Kidney epithelial cell (primary cell): ENCODE results near the gene ERAP2. TPM values are rescaled to one million over a fixed set of nuclear protein-coding genes. Genes with fewer than 3 reads are reported as not detected.
A peak's percentile ranks its signal among the peaks of the same experiment; 100 is the strongest.

Experiments used
- DNase-seq: peaks from one replicate; pipeline ENCODE4 v3.0.0-alpha.2; 2010; ENCODE audit warnings: low read depth
- H3K27me3 ChIP-seq: 2 replicates; pipeline ENCODE4 v1.6.0; 2011; ENCODE audit warnings: low read length; ENCODE audit not compliant: control insufficient read depth, insufficient read depth
- H3K36me3 ChIP-seq: 2 replicates; pipeline ENCODE4 v1.5.1; 2011; ENCODE audit warnings: low read length; ENCODE audit not compliant: control insufficient read depth, insufficient read depth
- H3K4me3 ChIP-seq: 2 replicates; pipeline ENCODE4 v1.5.1; 2011; ENCODE audit warnings: low read depth, mild to moderate bottlenecking, control low read depth, low read length
- CTCF ChIP-seq: IDR thresholded peaks from 2 replicates; pipeline ENCODE4 v1.5.1; 2011; ENCODE audit warnings: mild to moderate bottlenecking, moderate library complexity, low read length, control low read depth, inconsistent platforms; ENCODE audit not compliant: insufficient read depth, poor library complexity, severe bottlenecking
- total RNA-seq: library from RNA; depleted of rRNA; stranded (reverse); fragments of >200 nt; gene quantifications from 2 replicates; pipeline ENCODE4 v1.2.3, GENCODE V29; 2015

ERAP2 gene
- total RNA-seq, 1 donor from 2014 or later, result 19.1 TPM

- Histone ChIP-seq H3K27me3 (no peaks in the 10 kb centered on the region), H3K36me3 (no peaks in the 10 kb centered on the region), H3K4me3 (no peak overlapping the region)
- TF ChIP-seq CTCF, result no peak
- no peak for DNase-seq
These were observed 55.3 kb downstream of the ERAP2 start for GRCh38 chr5:96931605-96932004.

- TF ChIP-seq CTCF, result no peak
- Histone ChIP-seq H3K36me3 (no peaks in the 10 kb centered on the region), H3K27me3 (no peaks in the 10 kb centered on the region), H3K4me3 (no peak overlapping the region)
- DNase-seq, result no peak
These were observed 55.7 kb downstream of the ERAP2 start for GRCh38 chr5:96932026-96932425.

GRCh38 chr5:96933764-96934707, 57.7 kb downstream of the ERAP2 start:
- no peaks in the 10 kb centered on the region for H3K27me3 ChIP-seq
- TF ChIP-seq CTCF, result no peak
- peak overlapping the region; percentile 86 for H3K4me3 ChIP-seq
- no peaks in the 10 kb centered on the region for H3K36me3 ChIP-seq
- no peak for DNase-seq

- peak overlapping the region; percentile 86 for H3K4me3 ChIP-seq
- no peak for TF ChIP-seq CTCF
- peak; percentile 70 for DNase-seq
- H3K27me3 ChIP-seq, result no peaks in the 10 kb centered on the region
- H3K36me3 ChIP-seq, result no peaks in the 10 kb centered on the region
These were observed 58.6 kb downstream of the ERAP2 start for GRCh38 chr5:96934708-96935558.

GRCh38 chr5:96935559-96936430, 59.5 kb downstream of the ERAP2 start, which contains the start of gene LNPEP:
LNPEP (plus strand) TSS chr5:96936080; CDS start chr5:96936156, 76 bp downstream.
- no peak for TF ChIP-seq CTCF
- Histone ChIP-seq H3K27me3 (no peaks in the 10 kb centered on the region), H3K36me3 (no peaks in the 10 kb centered on the region), H3K4me3 (peak within 1 kb of the TSS; percentile 86)
- peak; percentile 84 for DNase-seq
